KBM-7 (cell line): ENCODE results near the gene MMP10.
"Not testable (repeated sequence)": the region's sequence is repeated elsewhere in the genome, so short reads cannot be mapped to it uniquely, and the experiment has no call there.

ENCODE experiments used
- DNase-seq: peaks from one replicate; pipeline ENCODE4 v3.0.0-alpha.2; 2015
- in situ Hi-C: fragments of 300-500 bp; cut with MboI; formaldehyde crosslinking; loops from 2 replicates; pipeline ENCODE4 v1.14.3; 2020; ENCODE audit warnings: low sequenced_read_pairs, low pct_unique_long_range_greater_than_20kb, mixed read lengths

The MMP10 gene

DNA sequence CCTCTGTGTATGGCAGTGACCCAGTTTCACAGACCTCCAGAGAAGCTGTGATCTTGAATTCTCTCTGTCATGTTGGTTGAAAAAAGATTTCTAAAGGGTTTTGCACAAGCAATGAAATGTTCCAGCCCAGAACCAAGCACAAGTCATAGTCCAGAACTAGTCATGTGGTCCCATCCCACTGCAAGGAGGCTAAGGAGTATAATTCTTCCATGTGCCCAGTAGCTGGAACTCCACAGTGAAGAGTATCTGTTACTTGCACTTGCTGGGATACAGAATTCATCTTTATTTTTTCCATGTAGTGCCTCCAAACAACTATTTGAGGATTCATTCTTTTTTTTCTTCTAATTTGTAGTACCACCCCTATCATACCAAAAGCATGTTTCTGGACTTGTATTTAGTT is 45.8 kb downstream of the MMP10 start:
- in situ Hi-C loops: no loop called here
- no peak for DNase-seq

DNA sequence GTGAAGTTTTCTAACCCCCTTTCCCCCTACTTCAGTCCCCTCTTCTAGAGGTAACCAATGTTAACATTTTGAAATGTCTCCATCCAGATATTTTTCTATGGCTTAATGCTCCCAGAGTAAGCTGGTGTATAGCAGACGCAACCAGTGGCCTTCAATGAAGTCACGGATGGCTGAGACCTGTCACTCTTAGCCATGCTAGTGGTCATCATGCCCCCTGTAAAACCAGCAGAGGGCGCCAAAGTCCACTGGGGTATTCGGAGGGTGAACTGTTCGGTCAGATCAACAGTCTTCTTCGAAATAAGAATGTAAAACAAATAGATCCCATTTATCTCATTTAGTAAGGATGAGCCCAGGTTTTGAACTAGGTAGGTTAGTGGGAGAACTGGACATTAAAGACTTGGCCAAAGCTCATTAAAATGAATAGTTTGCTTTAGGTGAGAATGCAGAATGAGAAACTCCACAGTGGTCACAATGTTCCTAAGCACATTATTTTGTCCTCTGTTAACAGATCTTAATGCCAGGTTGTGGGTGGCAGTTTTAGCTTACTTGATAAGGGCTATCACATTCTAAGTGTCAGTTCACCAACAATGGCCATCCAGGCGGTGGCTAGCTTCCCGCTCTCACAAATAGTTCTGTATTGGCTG is 47.1 kb downstream of the MMP10 start:
- DNase-seq: peak; percentile 62
- in situ Hi-C loops: no loop called here

DNA sequence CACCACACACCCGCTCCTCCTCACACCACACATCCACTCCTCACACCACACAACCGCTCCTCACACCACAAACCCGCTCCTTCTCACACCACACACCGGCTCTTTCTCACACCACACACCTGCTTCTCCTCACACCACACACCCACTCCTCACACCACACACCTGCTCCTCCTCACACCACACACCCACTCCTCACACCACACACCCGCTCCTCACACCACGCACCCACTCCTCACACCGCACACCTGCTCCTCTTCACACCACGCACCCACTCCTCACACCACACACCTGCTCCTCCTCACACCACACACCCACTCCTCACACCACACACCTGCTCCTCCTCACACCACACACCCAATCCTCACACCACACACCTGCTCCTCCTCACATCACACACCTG is 49.5 kb downstream of the MMP10 start:
- in situ Hi-C loops, DNase-seq: not testable (repeated sequence)

DNA sequence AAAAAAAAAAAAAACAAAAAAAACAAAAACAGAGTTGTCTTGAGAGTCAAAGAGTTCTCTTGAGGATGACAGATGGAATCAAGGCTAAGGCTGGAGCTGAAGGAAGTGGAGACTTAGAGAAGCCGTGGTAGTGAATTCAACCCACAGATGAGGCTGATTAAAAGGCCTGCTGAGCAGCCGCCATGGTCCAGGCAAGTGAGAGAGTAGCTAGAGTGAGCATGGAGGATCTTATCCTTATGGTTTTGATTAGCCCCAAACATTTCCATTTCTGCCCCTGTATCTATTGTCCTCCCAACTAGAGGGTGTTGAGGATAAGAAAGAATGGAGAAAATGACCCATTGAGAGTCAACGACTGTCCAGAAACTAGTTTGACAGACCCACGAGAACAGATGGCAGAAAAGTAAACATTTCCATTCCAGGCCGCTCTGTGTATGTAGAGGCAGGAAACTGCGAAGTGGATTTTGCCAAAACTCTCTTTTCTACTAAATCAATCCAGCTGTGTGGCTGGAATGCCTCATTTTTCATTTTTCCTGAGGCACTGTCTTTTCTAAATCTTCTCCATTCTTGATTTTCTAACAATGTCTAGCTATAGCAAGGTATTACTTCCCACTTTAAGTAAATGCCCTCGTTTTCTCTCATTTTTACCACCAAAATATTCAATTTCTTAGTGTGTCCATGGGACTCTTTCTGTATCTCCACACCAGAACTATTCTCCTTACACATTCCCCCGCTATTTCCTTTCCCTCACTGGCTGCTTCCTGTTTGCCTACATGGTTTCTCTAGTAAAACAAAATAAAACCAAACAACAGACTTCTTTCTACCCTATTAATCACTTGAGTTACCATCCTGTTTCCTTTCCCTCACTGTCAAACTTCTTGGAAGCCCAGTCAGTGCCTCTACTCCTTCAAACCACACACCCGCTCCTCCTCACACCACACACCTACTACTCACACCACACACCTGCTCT is 50.3 kb downstream of the MMP10 start:
- DNase-seq: peak; percentile 3
- in situ Hi-C loops: no loop called here

DNA sequence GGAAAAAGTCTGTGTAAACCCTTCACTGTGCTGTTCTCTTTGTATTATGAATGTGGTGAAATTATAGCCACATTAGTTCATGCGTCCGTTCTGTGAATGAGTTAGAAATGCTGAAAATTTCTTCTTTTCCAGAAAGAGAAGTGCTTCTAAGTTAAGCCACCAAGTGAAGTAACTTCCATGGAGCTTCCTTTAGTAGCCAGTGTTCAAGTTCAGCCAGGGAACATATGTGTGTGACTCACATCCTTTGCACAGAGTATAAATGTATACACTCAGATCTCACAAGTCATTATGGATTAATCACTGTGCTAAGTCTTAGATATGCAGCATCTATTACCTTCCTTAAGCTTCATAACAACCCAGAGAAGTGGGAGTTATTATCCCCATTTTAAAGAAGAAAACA is 52.5 kb downstream of the MMP10 start:
- in situ Hi-C loops: no loop called here

DNA sequence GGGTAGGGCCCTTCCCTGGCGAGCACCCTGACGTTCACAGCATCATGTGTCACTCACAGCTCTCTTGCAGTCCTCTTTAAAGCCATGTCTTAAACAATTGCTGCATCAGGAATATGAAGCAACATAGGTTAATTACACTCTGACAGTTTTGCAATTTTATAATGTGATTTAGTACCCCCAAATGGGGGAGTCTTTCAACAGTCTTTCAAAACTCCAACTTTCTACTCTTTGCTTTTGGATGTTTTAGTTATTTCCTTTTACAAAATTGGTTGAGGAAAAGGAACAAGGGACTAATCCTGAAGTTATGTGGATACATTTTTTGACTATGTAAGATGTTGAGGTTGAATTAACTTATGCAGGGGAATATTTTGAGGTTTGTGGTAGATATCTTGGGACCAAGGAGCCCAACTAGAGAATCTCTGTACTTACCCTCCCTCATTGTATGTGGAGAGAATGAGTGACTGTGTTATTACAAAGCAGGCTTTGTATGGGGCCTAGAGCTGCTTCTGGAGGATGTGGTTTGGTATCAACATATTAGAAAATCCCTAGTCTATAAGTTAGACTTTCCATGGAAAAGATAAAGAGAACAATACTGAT is 55.4 kb downstream of the MMP10 start, which contains the start of gene MMP8:
MMP8 (minus strand) TSS at position 51 of the 597 bp plus-strand sequence. CDS start 99 bp downstream, outside the sequence.
- in situ Hi-C loops: no loop called here
- no peak for DNase-seq

More for the DNA sequence above, 52.5 kb downstream of the MMP10 start:
- no peak for DNase-seq

DNA sequence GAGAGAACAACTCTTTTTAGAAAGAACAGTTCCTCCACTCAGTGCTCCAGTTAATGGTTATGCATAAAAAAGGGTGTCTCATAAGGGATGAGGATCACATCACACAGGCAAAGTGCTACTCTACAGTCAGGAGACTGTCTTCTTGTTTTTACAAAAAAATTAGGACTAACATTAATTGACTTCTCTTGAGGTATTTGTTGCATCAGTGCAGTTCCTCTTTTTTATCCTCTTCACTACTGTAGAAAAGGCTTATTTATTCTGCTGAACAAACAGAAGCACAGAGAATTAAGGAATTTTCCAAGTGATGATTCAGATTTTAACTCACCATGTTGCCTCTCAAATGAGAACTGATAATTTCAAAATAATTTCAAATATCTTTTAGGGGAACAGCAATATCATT is 57.6 kb downstream of the MMP10 start:
- in situ Hi-C loops: no loop called here
- peak; percentile 5 for DNase-seq
